Measurements from ENCODE around the gene ATXN7.

ATXN7 gene

GRCh38 chr3:63927422-63928280 lies 64.0 kb downstream of the ATXN7 start:
- H3K9me2 ChIP-seq (replicated peaks; ENCODE audit: low read depth, low read length): no peaks in the 10 kb centered on the region
- no peak overlapping the region for H3K4me2 ChIP-seq (ENCODE audit: low read depth, low read length, poor library complexity, severe bottlenecking)
- peaks cover 21% of the 10 kb centered on the region for H4K20me1 ChIP-seq (ENCODE audit: insufficient read depth, low read length, poor library complexity, severe bottlenecking)
- no peaks in the 10 kb centered on the region for H3K9me3 ChIP-seq (ENCODE audit: insufficient read depth, low read depth, low read length)
- H3K27me3 ChIP-seq (ENCODE audit: insufficient read depth, low read length, poor library complexity, severe bottlenecking): no peaks in the 10 kb centered on the region
- TF ChIP-seq CTCF (conservative IDR thresholded peaks at IDR 0.05; ENCODE audit: low read length) (no peak), EZH2phosphoT487 (IDR thresholded peaks at IDR 0.05; ENCODE audit: borderline replicate concordance) (no peak)
- H3K4me1 ChIP-seq (ENCODE audit: insufficient read depth, low read length, poor library complexity, severe bottlenecking): no peaks in the 10 kb centered on the region
- no peak overlapping the region for H3K9ac ChIP-seq (ENCODE audit: low read depth, low read length, poor library complexity, severe bottlenecking)
- H2AFZ ChIP-seq (ENCODE audit: low read length): no peak overlapping the region
- no peak overlapping the region for H3K4me3 ChIP-seq (ENCODE audit: low read length, poor library complexity, severe bottlenecking)
- no peaks in the 10 kb centered on the region for H3F3A ChIP-seq (ENCODE audit: low read depth)
- peaks cover 60% of the 10 kb centered on the region; the same call in 1 of the 2 replicates for H3K36me3 ChIP-seq (ENCODE audit: insufficient read depth, low read length)
- H3K79me2 ChIP-seq (ENCODE audit: insufficient read depth, low read length): peaks cover 86% of the 10 kb centered on the region

DNA sequence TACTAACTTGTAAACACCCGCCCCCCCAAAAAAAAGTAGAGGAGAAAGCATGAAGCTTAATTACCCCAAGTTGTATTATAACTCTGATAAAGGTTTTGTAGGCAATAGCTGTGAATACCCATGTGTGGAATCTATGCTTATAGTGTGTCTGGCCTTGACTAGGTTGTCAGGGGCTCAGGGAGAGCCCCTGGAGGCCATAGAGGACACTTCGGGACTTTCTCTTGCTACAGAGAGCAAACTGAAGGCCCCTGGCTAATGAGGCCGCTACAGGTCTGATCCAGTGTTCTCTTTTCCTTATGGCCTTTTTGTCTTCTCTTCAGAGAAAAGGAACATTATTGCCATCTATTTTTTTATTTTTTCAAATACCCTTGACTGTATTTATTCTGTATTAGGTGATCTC lies 67.6 kb downstream of the ATXN7 start:
- Histone ChIP-seq H3K79me2 (ENCODE audit: insufficient read depth, low read length) (peaks cover 94% of the 10 kb centered on the region), H3K9me2 (replicated peaks; ENCODE audit: low read depth, low read length) (no peaks in the 10 kb centered on the region), H2AFZ (ENCODE audit: low read length) (no peak overlapping the region), H3K27me3 (ENCODE audit: insufficient read depth, low read length, poor library complexity, severe bottlenecking) (no peaks in the 10 kb centered on the region), H3K36me3 (ENCODE audit: insufficient read depth, low read length) (peaks cover 31% of the 10 kb centered on the region; the same call in 1 of the 2 replicates), H3F3A (ENCODE audit: low read depth) (no peaks in the 10 kb centered on the region), H4K20me1 (ENCODE audit: insufficient read depth, low read length, poor library complexity, severe bottlenecking) (peaks cover 34% of the 10 kb centered on the region), H3K4me3 (ENCODE audit: low read length, poor library complexity, severe bottlenecking) (no peak overlapping the region), H3K9me3 (ENCODE audit: insufficient read depth, low read depth, low read length) (no peaks in the 10 kb centered on the region), H3K4me2 (ENCODE audit: low read depth, low read length, poor library complexity, severe bottlenecking) (no peak overlapping the region), H3K4me1 (ENCODE audit: insufficient read depth, low read length, poor library complexity, severe bottlenecking) (peaks cover 17% of the 10 kb centered on the region), H3K9ac (ENCODE audit: low read depth, low read length, poor library complexity, severe bottlenecking) (no peak overlapping the region)
- TF ChIP-seq CTCF (conservative IDR thresholded peaks at IDR 0.05; ENCODE audit: low read length): peak; percentile 32
- TF ChIP-seq EZH2phosphoT487 (IDR thresholded peaks at IDR 0.05; ENCODE audit: borderline replicate concordance): no peak

- H3K9me3 ChIP-seq (ENCODE audit: insufficient read depth, low read depth, low read length): no peaks in the 10 kb centered on the region
- H3F3A ChIP-seq (ENCODE audit: low read depth): no peaks in the 10 kb centered on the region
- peaks cover 47% of the 10 kb centered on the region for H4K20me1 ChIP-seq (ENCODE audit: insufficient read depth, low read length, poor library complexity, severe bottlenecking)
- peaks cover 27% of the 10 kb centered on the region; the same call in 1 of the 2 replicates for H3K36me3 ChIP-seq (ENCODE audit: insufficient read depth, low read length)
- no peak overlapping the region for H3K4me3 ChIP-seq (ENCODE audit: low read length, poor library complexity, severe bottlenecking)
- no peak overlapping the region for H3K9ac ChIP-seq (ENCODE audit: low read depth, low read length, poor library complexity, severe bottlenecking)
- H3K27me3 ChIP-seq (ENCODE audit: insufficient read depth, low read length, poor library complexity, severe bottlenecking): no peaks in the 10 kb centered on the region
- peaks cover 95% of the 10 kb centered on the region for H3K79me2 ChIP-seq (ENCODE audit: insufficient read depth, low read length)
- TF ChIP-seq CTCF (conservative IDR thresholded peaks at IDR 0.05; ENCODE audit: low read length): no peak
- TF ChIP-seq EZH2phosphoT487 (IDR thresholded peaks at IDR 0.05; ENCODE audit: borderline replicate concordance): no peak
- no peaks in the 10 kb centered on the region for H3K9me2 ChIP-seq (replicated peaks; ENCODE audit: low read depth, low read length)
- H3K4me1 ChIP-seq (ENCODE audit: insufficient read depth, low read length, poor library complexity, severe bottlenecking): peaks cover 17% of the 10 kb centered on the region
- no peak overlapping the region for H2AFZ ChIP-seq (ENCODE audit: low read length)
- H3K4me2 ChIP-seq (ENCODE audit: low read depth, low read length, poor library complexity, severe bottlenecking): no peak overlapping the region
These were observed 69.0 kb downstream of the ATXN7 start for GRCh38 chr3:63932509-63933212.

Data from Loucy (cell line).